NCI-H1694 treated with DMSO at 0.1 percent for 48 hours (cell line): ENCODE results near the gene OR2AT4.
"Not testable (repeated sequence)": the region's sequence is repeated elsewhere in the genome, so short reads cannot be mapped to it uniquely, and the experiment has no call there.

Experiments used
- DNase-seq: peaks from one replicate; lab custom pipeline; 2025; lab: John Stamatoyannopoulos, UW

The OR2AT4 gene

DNA sequence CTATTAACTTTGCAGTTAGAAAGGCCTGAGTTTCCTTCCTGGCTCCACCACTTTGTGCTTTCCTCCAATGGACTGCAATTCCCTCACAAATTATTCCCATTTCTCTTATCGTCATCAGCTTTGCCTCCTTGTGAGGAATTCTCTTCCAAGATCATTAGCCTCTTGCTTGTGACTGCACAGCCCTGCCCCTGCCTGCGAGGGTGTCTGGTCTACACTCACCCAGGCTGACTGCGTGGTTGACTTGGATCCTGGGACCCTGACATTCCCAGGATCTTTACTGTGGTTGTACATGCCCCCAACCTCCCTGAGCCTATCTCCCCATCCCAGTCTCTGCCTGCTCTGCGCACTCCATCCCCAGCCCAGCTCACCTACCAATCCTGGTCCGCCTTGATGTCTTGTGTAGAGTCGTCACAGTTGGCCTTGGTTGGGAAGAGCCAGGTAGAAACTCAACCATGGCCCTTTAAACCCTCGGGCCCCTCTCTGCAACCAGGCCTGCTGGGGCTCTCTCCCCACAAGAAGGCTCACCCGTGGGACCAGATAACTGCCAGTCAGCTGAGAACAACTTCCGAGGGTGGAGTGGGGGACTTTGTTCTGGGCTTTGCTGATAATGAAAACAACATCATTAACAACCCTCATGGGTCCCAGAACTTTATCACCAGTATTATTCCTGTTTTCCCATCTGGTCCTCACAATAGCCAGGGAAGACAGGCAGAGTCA, at the start of gene OR2AT4:
Gene OR2AT4 (minus strand): TSS at position 421 of the 717 bp plus-strand sequence.
- DNase-seq = no peak

DNA sequence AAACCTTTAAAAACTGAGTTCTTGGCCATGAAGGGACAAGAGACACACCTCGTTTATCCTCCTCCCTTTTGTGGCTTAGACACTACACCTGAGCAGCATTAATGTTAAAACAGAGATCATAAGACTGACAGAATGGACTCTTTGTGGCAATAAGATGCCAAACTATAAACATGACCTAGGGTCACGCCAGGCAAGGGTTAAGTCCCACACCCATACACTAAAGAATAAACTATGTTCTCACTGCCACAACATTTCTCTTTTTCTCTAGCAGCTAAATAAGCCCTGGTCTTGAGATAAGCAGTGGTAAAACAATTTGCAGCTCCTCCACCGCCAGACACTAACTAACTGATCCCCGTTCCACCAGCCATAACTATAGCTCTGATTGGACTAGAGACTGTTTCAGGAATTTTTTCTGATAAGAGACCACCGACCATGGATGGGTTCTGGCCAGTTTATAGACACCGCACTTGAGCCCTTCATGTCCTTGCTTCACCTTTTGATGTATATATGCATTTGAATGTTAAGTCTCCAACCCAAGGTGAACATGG, 49.4 kb upstream of the OR2AT4 start:
- no peak for DNase-seq

DNA sequence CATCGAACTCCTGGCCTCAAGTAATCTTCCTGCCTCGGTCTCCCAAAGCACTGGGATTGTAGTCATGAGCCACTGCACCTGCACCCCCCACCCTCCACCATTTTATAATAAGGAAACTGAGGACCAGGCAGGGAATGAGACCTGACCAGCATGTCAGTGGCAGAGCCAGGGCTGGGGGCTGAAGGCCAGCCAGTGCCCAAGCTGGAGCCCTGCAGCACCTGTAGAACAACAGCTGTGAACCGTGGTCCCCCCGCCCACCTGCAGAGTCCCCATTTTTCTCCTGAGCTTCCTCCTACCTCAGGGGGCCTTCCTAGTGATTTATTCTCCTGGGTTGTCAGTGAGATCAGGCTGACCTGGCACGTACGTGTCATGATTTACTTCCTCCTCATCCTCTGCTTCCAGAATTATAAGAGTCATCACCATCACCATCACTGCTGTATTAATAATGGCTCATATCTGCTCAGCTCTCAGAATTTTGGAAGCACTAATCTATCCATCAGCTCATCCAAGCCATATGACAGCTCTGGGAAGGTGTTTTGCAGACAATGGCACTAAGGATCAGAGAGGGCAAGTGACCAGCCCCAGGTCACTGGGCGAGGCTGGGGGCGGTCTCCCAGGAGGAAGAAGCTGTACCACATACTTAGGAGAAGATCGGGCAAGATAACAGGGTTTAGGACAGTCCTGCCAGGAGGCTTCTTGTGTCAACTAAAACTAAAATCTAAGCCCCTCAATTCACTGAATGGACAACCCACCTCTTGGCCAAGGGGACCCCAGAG, 48.7 kb upstream of the OR2AT4 start:
- no peak for DNase-seq

DNA sequence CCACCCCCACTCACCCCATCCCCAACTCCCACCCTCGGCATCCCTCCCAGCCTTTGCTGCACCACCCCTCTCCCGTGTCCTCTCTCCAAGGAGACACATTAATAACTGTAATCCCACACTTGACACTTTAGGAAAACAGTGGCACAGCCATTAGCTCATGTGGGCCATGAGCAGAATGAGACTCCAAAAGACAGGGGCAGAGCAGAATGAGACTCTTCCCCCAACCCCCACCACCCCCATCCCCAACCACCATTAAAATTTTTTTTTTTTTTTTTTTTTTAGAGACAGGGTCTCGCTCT, 48.0 kb upstream of the OR2AT4 start:
- DNase-seq = no peak

DNA sequence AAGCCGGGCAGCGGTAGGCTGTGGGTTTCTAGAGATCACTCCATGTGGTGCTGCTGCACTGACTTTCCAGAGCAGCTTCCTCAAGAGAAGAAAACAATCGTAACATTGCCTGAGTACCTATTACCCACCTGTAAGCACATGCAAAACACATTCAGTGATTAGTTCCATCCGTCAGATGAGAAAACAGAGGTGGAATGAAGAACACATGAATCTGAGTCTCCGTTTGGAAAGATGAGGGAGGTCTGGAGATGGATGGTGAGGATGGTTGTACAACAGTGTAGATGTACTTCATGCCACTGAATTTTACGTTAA, 46.7 kb upstream of the OR2AT4 start:
- no peak for DNase-seq

DNA sequence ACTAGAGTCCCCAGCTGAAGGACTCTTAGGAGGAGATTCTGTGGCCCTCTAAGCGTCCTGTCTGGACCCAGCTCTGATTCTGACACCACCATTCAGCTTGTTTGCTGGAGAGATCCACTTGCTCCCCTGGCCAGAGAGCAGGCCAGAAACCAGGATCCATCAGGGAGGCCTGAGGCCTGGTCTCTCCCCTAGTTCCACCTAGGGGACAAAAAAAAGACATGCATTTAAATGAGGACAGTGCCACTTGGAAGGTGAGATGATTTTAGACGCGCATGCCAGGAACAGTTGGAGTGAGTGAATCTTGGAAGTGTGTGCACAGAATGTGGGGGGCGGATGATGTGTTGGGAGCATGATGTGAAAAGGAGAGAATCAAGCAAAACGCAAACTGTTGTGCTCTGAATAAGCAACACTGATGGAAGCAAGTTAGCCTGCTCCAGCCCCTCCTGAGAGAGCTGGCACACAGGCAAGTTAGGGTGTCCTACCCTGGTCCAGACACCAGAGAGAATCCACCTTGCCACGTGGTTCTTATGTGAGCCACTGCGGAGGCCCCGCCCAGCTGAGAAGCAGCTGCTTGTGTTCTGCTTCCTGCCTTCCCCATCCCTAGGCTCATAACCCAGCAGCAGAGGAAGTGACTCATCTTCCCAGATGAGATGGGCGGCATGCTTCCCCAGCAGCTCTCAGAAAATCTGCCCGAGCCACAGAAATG, 46.2 kb upstream of the OR2AT4 start:
- no peak for DNase-seq

DNA sequence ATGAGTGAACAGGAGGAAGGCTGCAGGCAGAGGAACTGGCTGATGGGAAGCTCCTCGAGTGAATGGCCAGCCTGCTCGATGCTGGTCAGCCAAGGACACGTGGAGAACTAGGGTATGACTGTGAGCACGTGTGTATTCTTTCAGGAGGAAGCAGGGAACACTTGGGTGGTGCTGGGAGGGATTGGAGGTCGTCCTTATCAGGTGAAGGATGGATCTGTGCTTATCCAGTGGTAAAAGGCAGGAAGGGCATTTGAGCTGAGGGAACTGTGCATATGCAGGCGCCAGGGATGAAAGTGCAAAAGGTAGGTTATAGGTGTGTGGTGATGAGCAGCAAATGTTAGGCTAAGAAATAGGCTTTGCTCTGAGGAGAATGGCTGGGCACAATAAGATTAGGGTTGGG, 44.5 kb upstream of the OR2AT4 start:
- DNase-seq = no peak

DNA sequence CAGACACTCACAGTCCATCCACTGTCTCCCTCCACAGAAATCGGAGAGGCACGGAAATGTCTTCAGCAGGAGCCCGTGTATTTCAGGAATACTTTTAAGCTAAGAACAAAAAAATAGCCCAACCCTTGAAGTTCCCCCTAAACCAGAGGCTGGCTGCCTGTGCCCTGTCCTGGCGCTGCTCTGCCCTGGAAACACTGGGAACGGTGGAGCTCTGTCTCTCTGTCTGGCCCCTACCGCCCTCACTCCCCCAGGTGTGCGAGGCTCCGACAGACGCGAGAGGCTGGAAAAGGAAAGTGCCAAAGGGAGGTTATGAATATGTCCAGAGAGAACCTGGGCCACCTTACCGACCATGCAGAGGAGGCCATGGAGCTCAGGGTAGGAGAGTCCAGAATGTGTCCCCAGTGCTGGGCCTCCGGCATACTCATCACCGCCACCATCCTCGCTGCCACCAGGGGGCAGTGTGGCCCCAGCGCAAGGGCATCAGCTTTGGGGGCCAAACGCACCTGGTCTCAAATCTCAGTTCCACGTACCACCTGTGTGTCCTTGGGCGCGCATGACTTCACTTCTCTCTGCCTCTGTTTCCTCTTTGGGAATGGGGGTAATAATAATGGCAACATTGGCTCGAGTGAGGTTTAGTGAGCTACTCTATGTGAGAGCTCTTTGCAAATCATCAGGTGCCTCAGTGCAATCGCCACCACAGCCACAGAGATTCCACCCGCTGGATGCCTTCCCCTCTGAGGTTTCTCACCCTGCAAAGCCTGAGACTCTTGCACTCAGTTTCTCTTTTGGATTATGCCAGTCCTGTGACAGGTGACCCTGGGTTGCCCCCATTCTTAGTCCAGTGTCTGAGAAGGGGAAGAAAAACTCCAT, 43.8 kb upstream of the OR2AT4 start:
- DNase-seq = no peak

DNA sequence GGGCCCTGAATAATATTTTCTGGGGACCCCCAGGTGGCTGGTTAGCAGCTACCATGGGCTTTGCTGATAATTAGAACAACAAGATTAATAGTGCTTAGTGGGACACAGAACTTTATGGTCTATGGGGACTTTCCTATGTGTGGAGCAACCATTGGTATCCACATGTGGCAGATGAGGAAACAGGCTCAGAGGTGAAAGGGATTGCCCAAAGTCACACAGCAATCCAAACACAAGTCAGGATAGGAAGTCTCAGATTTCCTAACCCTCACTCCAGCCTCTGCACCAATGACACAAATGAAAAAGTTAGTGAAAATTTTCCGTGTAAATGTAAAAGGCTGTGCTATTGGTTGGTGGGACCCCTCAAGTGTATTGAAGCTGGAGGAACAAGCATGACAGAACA, 39.0 kb upstream of the OR2AT4 start:
- no peak for DNase-seq

DNA sequence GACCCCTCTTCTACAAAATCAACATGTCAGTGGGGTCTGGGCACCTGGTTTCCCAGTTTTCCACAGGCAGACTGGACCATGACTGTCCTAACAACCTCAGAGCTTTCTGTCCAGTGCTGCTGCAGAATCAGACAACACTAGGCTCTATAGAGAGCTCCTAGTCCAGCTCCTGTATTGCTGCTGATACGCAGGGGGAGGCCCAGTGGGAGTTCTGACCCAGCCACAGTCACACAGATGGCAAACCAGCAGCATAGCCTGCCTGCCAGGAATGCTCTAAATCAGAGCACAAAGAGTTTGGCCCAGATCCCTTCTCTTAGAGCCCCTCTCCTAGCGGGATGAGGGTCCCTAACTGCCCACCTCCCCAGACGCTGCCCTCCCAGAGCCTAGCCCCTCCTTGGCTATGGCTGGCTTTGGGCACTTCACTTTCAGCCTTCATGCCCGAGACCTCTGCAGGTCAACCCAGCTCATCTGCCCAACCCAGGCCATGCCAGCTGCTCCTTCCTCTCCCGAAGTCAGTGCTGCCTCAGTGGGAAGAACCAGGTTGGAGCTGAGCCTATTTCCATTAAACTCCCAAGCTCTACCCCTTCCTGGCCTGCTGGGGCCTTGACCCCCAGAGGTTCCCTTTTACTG, 38.5 kb upstream of the OR2AT4 start:
- DNase-seq = no peak

DNA sequence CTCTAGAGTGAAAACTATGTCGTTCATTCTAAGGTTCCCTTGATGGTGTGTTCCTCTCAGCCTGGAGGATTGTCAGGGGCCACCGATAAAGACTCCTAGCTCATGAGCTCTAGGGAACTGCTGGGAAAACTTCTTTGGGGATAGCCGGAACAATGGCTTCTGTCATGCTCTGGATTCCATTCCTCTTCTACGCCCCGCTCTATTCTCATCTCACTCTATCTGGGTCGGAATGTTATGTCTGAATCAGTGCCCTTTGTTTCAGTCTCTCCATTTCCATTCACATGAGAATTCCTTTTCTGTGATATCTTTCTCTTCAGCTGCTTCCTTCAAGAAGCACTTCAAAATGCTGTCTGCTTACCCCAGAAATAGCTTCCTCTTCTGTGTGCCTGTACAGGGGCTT, 37.3 kb upstream of the OR2AT4 start:
- no peak for DNase-seq

DNA sequence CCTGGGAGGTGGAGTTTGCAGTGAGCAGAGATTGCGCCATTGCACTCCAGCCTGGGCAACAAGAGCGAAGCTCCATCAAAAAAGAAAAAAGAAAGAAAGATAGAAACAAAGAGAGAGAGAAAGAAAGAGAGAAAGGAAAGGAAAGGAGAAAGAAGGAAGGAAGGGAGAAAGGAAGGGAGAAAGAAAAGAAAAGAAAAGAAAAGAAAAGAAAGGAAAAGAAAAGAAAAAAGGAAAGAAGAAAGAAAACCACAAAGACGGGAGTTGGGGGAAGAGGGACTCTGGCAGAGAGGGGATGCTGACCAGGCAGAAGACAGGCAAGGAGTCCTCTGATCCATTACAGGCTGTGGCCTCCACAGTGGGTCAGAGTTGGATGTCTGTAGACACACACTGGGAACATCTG, 35.4 kb upstream of the OR2AT4 start:
- DNase-seq = no peak

DNA sequence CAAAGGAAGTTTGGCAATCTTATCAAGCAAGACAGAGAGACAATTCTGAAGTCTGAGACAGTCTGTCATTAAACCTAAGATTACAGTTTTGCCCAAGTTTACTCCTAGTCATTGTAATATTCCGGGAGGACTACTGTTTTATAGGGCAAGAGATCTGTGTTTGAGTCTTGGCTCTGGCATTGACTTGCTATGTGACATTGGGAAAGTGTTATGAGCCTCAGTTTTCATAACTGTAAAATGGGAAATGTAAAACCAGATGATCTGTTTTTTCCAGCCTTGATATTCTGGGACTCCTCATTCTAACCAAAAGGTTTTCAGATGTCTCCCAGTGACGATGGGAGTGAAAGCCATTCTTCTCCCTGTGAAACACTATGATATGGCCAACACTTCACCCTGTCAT, 29.9 kb upstream of the OR2AT4 start:
- DNase-seq = no peak

DNA sequence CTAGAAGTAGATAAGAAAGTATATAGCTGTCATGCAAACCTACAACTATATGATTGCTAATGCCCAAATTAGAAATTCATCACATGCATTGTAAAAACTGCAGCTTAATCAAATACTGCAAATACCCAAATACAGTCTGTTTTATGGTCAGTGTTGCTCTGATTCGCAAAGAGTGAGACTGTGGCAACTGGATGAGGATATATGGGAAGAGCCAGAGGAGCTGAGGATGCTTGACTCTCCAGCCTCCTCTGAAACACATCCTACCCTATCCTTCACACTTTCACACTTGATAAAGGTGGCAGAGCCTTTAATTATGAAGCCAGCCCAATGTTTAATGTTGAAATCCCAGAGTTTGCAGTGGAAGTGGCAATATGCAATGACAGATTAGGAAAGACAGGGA, 21.9 kb upstream of the OR2AT4 start:
- DNase-seq = no peak

DNA sequence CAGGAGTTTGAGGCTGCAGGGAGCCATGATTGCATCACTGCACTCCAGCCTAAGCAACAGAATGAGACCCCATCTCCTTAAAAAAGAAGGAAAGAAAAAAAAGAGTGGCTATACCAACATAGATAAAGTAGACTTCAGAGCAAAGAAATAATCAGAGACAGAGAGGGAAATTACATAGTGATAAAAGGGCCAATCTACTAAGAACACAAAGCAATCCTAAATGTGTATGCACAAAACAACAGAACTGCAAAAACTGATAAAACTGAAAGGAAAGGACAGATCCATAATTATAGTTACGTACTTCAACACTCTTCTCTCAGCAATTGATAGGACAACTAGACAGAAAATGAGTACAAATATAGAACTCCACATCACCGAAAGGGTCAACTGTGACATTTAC, 17.8 kb upstream of the OR2AT4 start:
- no peak for DNase-seq

DNA sequence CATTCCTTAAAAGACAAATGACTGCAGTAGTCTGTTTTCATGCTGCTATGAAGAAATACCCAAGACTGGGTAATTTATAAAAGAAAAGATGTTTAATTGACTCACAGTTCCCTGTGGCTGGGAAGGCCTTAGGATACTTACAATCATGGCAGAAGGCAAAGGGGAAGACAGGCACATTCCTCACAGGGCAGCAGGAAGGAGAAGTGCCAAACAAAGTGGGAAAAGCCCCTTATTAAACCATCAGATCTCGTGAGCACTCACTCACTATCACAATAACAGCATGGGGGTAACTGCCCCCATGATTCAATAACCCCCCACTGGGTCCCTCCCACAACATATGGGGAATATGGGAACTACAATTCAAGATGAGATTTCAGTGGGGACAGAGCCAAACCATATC, 16.4 kb upstream of the OR2AT4 start:
- DNase-seq = no peak

DNA sequence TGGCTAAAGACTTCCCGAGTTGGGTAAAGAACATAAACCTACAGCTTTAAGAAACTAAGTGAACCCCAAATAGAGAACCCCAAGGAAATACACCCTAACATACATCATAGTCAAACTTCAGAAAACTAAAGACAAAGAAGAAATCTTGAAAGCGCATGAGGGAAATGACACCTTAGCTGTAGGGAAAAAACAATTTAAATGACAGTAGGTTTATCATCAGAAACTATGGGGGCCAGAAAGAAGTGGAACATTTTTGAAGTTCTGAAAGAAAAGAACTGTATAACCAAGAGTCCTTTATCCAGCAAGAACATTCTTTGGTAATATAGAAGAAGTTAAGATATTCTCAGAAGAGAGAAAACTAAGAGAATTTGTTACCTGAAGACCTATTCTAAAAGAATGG, 15.5 kb upstream of the OR2AT4 start:
- no peak for DNase-seq

DNA sequence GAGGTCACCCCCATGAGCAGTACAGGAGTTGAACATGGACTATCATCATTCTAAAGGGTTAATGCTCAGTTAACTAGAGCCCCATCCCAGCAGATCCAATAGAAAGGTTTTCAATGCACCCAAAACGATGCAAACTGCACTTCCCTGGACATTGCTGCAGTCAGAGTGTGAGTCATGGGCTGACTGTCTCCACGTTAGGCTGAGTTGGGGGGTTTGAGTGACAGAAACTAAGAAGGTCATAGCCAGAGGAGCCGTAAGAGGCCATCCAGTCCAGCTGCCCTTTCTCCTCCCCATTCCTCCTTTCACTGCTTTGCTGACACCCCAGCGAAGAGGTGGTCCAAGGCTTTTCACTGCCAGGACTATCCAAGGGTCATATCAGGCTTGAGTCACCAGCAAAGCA, 10.5 kb upstream of the OR2AT4 start:
- no peak for DNase-seq

DNA sequence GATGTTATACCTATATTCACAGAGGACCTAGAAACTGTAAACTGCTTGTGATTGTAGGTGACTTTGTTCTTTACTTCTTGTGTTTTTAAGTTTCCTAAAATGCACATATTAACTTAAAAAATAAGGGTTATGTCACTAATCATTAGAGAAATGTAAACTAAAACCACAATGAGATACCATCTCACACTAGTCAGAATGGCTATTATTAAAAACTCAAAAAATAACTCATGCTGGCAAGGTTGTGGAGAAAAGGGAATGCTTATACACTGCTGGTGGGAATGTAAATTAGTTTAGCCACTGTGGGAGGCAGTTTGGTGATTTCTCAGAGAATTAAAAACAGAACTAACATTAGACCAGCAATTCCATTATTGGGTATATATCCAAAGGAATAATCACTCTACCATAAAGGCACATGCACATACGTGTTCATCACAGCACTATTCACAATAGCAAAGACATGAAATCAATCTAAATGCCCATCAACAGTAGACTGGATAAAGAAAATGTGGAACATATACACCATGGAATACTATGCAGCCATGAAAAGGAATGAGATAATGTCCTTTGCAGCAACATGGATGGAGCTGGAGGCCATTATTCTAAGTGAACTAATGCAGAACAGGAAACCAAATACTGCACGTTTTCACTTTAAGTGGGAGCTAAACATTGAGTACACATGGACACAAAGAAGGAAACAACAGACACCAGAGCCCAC, 9.4 kb upstream of the OR2AT4 start:
- not testable (repeated sequence) for DNase-seq

DNA sequence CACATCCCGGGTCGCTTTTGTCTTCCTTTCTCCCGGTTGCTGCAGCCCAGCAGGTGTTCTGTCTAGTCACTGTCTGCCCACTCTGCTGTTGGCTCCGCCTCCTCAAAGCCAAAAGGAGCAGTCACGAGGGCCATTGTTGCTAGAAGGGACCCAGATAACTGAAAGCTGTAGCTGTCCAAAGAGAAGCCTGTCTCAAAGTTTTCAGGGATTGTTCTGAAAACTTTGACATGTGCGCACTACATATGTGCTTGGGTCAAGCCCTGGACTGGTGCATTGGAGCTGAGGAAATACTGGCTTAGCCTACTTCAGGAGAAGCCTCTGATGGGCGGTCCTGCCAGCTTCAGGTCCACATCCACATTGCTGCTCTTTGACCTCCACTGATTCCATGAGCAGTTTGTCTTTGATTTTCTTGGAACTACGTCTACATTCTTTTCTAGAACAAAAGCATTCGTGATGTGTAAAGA, 8.8 kb upstream of the OR2AT4 start:
- DNase-seq = no peak
